ENCODE results near the gene JUND. TPM values are rescaled to one million over a fixed set of nuclear protein-coding genes. Genes with fewer than 3 reads are reported as not detected.

JUND gene
- polyA plus RNA-seq, 1 experiment, result 48.6 TPM

DNA sequence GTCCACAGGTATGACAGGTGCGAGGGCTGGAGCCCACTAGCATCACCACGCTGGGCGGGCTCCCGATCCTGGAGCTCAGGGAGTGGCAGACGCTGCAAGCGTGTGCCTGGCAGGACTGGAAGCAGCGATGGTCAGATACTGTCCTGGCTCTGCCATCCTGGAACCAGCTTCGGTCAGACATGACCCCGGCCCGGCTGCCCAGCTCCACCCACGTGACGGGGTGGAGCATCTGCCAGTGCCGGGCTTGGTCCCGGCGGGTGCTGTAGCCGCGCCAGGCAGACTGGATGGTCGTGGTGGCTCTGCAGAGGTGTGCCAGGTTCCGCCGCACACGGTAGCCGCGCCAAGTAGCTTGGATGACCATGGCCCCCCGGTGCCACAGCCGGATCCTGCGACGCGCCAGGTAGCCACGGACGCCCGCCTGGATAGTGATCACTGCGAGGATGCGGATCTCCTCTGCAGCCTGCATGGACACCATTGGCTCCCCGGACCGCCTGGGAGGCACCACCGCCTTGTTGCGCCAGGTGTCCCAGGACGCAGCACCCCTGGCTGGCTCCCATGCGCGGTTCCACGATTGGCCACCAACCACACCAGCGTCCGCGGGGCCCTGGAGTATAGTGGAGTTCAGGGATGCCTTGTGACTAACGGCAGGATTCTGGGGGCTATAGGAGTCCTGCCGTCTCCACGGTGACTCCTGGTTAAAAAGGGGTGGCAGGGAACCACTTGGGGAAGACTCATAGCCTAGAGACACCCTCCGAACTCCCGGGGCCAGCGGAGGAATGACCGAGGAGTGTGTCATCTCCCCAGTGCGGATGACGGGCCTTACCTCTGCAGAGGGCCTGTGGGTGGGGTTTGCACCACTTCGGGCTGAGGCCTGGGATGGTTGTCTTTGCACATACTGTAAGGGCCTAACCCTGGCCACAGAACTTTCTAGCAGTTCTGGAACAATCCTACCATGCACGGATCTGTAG is 23.6 kb downstream of the JUND start:
- Histone ChIP-seq H3K27me3 (ENCODE audit: control insufficient read depth, insufficient read depth, low read length) (peaks cover 21% of the 10 kb centered on the region), H3K4me3 (ENCODE audit: low read depth, low read length) (no peak overlapping the region), H3K9me3 (ENCODE audit: control insufficient read depth, insufficient read depth, low read length) (no peaks in the 10 kb centered on the region; the same call in 1 of the 2 replicates), H3K27ac (ENCODE audit: low read depth, low read length) (no peak overlapping the region)
- DNase-seq (ENCODE audit: low read depth, low spot score), result no peak
- ChIA-PET CTCF (interaction anchor here (0.6 kb wide), 1 partner anchor 50 kb away, joined by 3 read pairs; no protein-coding TSS in a partner anchor), POLR2A (no interaction called here)
- TF ChIP-seq, protein P1, sequence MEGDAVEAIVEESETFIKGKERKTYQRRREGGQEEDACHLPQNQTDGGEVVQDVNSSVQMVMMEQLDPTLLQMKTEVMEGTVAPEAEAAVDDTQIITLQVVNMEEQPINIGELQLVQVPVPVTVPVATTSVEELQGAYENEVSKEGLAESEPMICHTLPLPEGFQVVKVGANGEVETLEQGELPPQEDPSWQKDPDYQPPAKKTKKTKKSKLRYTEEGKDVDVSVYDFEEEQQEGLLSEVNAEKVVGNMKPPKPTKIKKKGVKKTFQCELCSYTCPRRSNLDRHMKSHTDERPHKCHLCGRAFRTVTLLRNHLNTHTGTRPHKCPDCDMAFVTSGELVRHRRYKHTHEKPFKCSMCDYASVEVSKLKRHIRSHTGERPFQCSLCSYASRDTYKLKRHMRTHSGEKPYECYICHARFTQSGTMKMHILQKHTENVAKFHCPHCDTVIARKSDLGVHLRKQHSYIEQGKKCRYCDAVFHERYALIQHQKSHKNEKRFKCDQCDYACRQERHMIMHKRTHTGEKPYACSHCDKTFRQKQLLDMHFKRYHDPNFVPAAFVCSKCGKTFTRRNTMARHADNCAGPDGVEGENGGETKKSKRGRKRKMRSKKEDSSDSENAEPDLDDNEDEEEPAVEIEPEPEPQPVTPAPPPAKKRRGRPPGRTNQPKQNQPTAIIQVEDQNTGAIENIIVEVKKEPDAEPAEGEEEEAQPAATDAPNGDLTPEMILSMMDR (IDR thresholded peaks at IDR 0.05; ENCODE audit: low read depth, low read length), result no peak

DNA sequence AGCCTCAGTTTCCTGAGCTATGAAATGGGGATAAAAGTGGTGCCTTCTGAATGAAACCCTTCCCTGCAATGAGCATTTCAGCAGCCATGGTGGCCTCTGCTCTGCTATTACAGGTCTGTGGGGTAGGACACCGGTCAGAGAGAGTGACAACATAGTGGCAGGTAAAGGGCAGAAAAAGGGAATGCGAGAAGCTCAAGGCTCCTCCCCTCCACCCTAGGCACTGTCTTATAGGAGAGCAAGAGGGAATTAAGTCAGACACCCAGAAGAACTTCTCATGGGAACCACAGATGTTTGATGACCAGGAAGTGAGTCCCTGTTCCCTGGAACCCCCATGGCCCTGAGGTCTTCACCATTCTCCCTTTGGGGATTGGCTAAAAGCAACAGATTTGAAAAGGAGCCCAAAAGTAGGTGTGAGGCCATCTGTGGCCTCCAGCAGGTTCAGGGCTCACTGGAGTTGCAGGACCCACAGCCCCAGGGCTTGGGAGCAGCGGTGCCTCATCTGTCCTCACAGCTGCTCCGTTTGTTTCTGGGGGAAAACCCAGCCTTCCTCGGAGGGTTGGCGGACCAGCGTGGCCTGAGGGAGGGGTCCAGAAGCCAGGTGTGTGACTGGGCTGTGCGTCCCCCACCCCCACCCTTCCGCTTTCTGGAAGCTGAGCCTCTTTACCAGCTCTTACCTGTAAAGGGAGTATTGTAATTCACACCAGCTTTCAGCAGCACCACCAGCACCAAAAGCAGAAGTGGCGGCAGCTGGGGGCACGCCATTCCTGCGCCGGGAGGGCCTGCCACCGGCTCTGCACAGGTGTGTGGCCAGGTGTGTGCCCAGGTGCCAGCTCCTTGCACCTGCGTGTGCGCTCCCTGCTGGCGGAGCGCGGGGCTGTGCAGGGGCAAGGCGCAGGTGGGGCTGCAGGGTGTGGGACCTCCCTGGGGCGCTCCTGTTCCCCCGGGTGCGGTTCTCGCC is 26.6 kb downstream of the JUND start:
- DNase-seq (ENCODE audit: low read depth, low spot score), result no peak
- TF ChIP-seq, protein P1 (IDR thresholded peaks at IDR 0.05; ENCODE audit: low read depth, low read length), result no peak
- peaks cover 21% of the 10 kb centered on the region for H3K27me3 ChIP-seq (ENCODE audit: control insufficient read depth, insufficient read depth, low read length)
- H3K27ac ChIP-seq (ENCODE audit: low read depth, low read length), result no peak overlapping the region
- no peak overlapping the region for H3K4me3 ChIP-seq (ENCODE audit: low read depth, low read length)
- CTCF ChIA-PET, result interaction anchor here (0.5 to 6.9 kb wide), 9 partner anchors 17 to 156 kb away, joined by 3 to 99 read pairs (median 5); partner anchors contain the start of gene MPV17L2
- H3K9me3 ChIP-seq (ENCODE audit: control insufficient read depth, insufficient read depth, low read length), result peaks cover 5% of the 10 kb centered on the region; the same call in 1 of the 2 replicates
- POLR2A ChIA-PET, result interaction anchor here (0.6 kb wide), 1 partner anchor 59 kb away, joined by 3 read pairs; no protein-coding TSS in a partner anchor

DNA sequence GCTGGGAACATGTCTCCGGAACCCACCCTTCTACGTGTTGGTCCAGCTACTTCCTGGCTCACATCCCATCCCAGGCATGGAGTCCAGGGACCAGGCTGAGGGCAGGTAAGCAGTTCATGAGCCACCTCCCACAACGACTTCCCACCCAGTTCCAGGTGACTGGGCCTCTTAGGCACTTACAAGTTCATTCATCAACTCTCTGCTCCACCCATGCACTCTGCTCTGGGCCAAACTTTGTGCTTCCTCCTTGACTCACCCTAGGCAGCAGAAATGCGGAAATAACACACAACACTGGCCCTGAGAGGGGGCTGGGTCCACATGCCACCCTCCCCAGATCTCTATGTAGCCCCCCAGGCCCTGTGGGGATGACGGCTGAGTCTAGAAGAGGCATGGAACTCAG is 27.7 kb downstream of the JUND start:
- no peak for DNase-seq (ENCODE audit: low read depth, low spot score)

DNA sequence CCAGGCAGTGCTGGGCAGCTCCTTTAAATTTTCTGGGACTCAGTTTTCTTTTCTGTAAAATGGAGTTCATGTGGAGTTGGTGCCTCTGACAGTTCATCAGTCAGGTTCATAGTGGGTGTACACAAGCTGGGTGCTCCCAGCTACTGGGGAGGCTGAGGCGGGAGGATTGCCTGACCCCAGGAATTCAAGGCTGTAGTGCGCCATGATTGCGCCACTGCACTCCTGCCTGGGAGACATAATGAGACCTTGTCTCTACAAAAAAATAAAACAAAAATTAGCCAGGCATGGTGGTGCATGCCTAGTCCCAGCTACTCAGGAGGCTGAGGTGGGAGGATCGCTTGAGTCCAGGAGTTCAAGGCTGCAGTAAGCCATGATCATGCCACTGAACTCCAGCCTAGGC is 28.3 kb downstream of the JUND start:
- CTCF ChIA-PET, result interaction anchor here (1.1 to 6.9 kb wide), 15 partner anchors 12 to 160 kb away, joined by 3 to 99 read pairs (median 12); partner anchors contain the start of genes MPV17L2 and RAB3A
- DNase-seq (ENCODE audit: low read depth, low spot score), result no peak
- Histone ChIP-seq H3K9me3 (ENCODE audit: control insufficient read depth, insufficient read depth, low read length) (peaks cover 5% of the 10 kb centered on the region; the same call in 1 of the 2 replicates), H3K27me3 (ENCODE audit: control insufficient read depth, insufficient read depth, low read length) (peaks cover 21% of the 10 kb centered on the region), H3K27ac (ENCODE audit: low read depth, low read length) (no peak overlapping the region), H3K4me3 (ENCODE audit: low read depth, low read length) (no peak overlapping the region)
- TF ChIP-seq, protein P1 (IDR thresholded peaks at IDR 0.05; ENCODE audit: low read depth, low read length), result no peak
- POLR2A ChIA-PET, result interaction anchor here (0.5 to 1.6 kb wide), 3 partner anchors 48 to 160 kb away, joined by 3 to 6 read pairs (median 5); no protein-coding TSS in a partner anchor

More for the DNA sequence above, 27.7 kb downstream of the JUND start:
- H3K9me3 ChIP-seq (ENCODE audit: control insufficient read depth, insufficient read depth, low read length), result peaks cover 5% of the 10 kb centered on the region; the same call in 1 of the 2 replicates
- ChIA-PET POLR2A (interaction anchor here (1.2 kb wide), 1 partner anchor 59 kb away, joined by 3 read pairs; no protein-coding TSS in a partner anchor), CTCF (interaction anchor here (1.1 to 6.9 kb wide), 11 partner anchors 13 to 157 kb away, joined by 4 to 99 read pairs (median 13); partner anchors contain the start of genes MPV17L2 and RAB3A)
- H3K27ac ChIP-seq (ENCODE audit: low read depth, low read length), result no peak overlapping the region
- TF ChIP-seq, protein P1 (IDR thresholded peaks at IDR 0.05; ENCODE audit: low read depth, low read length), result no peak
- H3K4me3 ChIP-seq (ENCODE audit: low read depth, low read length), result no peak overlapping the region
- H3K27me3 ChIP-seq (ENCODE audit: control insufficient read depth, insufficient read depth, low read length), result peaks cover 21% of the 10 kb centered on the region

All from AG04450 (cell line).